ENCODE results near the gene ITPR1.

The ITPR1 gene

GRCh38 chr3:4835616-4836043 lies 342.5 kb downstream of the ITPR1 start:
- DNase-seq = no peak
- H2BK15ac ChIP-seq (ENCODE audit: low read depth, poor library complexity, severe bottlenecking) = no peak overlapping the region
- WGBS = 82% methylated on average over 3 of the region's 3 CpGs

GRCh38 chr3:4836516-4836915 lies 343.4 kb downstream of the ITPR1 start:
- no peak overlapping the region for H2BK120ac ChIP-seq (ENCODE audit: low read depth, low read length)
- no peak overlapping the region for H3K9ac ChIP-seq (ENCODE audit: low read length)
- H3K4ac ChIP-seq (ENCODE audit: low read depth in 1 of 2, low read length in 2 of 2) = no peak overlapping the region
- no peak overlapping the region for H3K4me3 ChIP-seq (ENCODE audit: insufficient read depth in 1 of 2, low read depth in 1 of 2, low read length in 2 of 2)
- no peak overlapping the region for H3K23ac ChIP-seq (ENCODE audit: low read length in 2 of 2)
- no peaks in the 10 kb centered on the region for H3K9me3 ChIP-seq (ENCODE audit: control insufficient read depth, low read length)
- no peak overlapping the region for H3K27ac ChIP-seq (ENCODE audit: low read length, poor library complexity, severe bottlenecking)
- no peak overlapping the region for H3K4me2 ChIP-seq (ENCODE audit: low read length, poor library complexity, severe bottlenecking)
- no peak overlapping the region for H2AFZ ChIP-seq (ENCODE audit: low read depth, low read length)
- no peak overlapping the region for H4K91ac ChIP-seq (ENCODE audit: low read length)
- no peaks in the 10 kb centered on the region for H3K27me3 ChIP-seq (ENCODE audit: control insufficient read depth in 1 of 2, insufficient read depth in 1 of 2, low read length in 2 of 2)
- no peak overlapping the region for H3K18ac ChIP-seq (ENCODE audit: low read depth in 1 of 2, low read length in 2 of 2)
- H4K8ac ChIP-seq (ENCODE audit: low read length) = no peak overlapping the region
- H3K4me1 ChIP-seq (ENCODE audit: control insufficient read depth, insufficient read depth, low read depth, low read length) = peaks cover 12% of the 10 kb centered on the region
- peak overlapping the region; percentile 23 for H2AK5ac ChIP-seq (ENCODE audit: low read length, severe bottlenecking)
- H2BK15ac ChIP-seq (ENCODE audit: low read depth, poor library complexity, severe bottlenecking) = no peak overlapping the region
- H2BK12ac ChIP-seq (ENCODE audit: low read length in 2 of 2) = no peak overlapping the region
- H3K79me1 ChIP-seq (replicated peaks; ENCODE audit: low read length, poor library complexity, severe bottlenecking) = no peaks in the 10 kb centered on the region
- H2BK5ac ChIP-seq (ENCODE audit: low read depth, low read length, poor library complexity, severe bottlenecking) = no peak overlapping the region
- no peak for DNase-seq
- H3K36me3 ChIP-seq (ENCODE audit: control insufficient read depth in 1 of 2, insufficient read depth in 2 of 2, low read depth in 1 of 2, low read length in 2 of 2) = no peaks in the 10 kb centered on the region
- 92% methylated on average over 1 of the region's 2 CpGs for WGBS
- no peak overlapping the region for H3K14ac ChIP-seq (ENCODE audit: low read length in 2 of 2)

More at GRCh38 chr3:4835616-4836043, 342.5 kb downstream of the ITPR1 start:
- H2BK5ac ChIP-seq (ENCODE audit: low read depth, low read length, poor library complexity, severe bottlenecking) = no peak overlapping the region
- no peak overlapping the region for H3K4me2 ChIP-seq (ENCODE audit: low read length, poor library complexity, severe bottlenecking)
- H3K4ac ChIP-seq (ENCODE audit: low read depth in 1 of 2, low read length in 2 of 2) = no peak overlapping the region
- no peak overlapping the region for H2AFZ ChIP-seq (ENCODE audit: low read depth, low read length)
- H3K27ac ChIP-seq (ENCODE audit: low read length, poor library complexity, severe bottlenecking) = no peak overlapping the region
- no peak overlapping the region for H3K9ac ChIP-seq (ENCODE audit: low read length)
- H3K23ac ChIP-seq (ENCODE audit: low read length in 2 of 2) = no peak overlapping the region
- H4K91ac ChIP-seq (ENCODE audit: low read length) = no peak overlapping the region
- H4K8ac ChIP-seq (ENCODE audit: low read length) = no peak overlapping the region
- no peaks in the 10 kb centered on the region for H3K36me3 ChIP-seq (ENCODE audit: control insufficient read depth in 1 of 2, insufficient read depth in 2 of 2, low read depth in 1 of 2, low read length in 2 of 2)
- H3K27me3 ChIP-seq (ENCODE audit: control insufficient read depth in 1 of 2, insufficient read depth in 1 of 2, low read length in 2 of 2) = no peaks in the 10 kb centered on the region
- H3K18ac ChIP-seq (ENCODE audit: low read depth in 1 of 2, low read length in 2 of 2) = no peak overlapping the region
- no peak overlapping the region for H3K14ac ChIP-seq (ENCODE audit: low read length in 2 of 2)
- peaks cover 11% of the 10 kb centered on the region for H3K4me1 ChIP-seq (ENCODE audit: control insufficient read depth, insufficient read depth, low read depth, low read length)
- H2BK120ac ChIP-seq (ENCODE audit: low read depth, low read length) = no peak overlapping the region
- no peaks in the 10 kb centered on the region for H3K9me3 ChIP-seq (ENCODE audit: control insufficient read depth, low read length)
- no peaks in the 10 kb centered on the region for H3K79me1 ChIP-seq (replicated peaks; ENCODE audit: low read length, poor library complexity, severe bottlenecking)
- H2BK12ac ChIP-seq (ENCODE audit: low read length in 2 of 2) = no peak overlapping the region
- H2AK5ac ChIP-seq (ENCODE audit: low read length, severe bottlenecking) = no peak overlapping the region
- H3K4me3 ChIP-seq (ENCODE audit: insufficient read depth in 1 of 2, low read depth in 1 of 2, low read length in 2 of 2) = no peak overlapping the region

- Histone ChIP-seq H2AK5ac (ENCODE audit: low read length, severe bottlenecking) (peak overlapping the region; percentile 25), H3K79me1 (replicated peaks; ENCODE audit: low read length, poor library complexity, severe bottlenecking) (no peaks in the 10 kb centered on the region), H3K36me3 (ENCODE audit: control insufficient read depth in 1 of 2, insufficient read depth in 2 of 2, low read depth in 1 of 2, low read length in 2 of 2) (no peaks in the 10 kb centered on the region), H3K9me3 (ENCODE audit: control insufficient read depth, low read length) (no peaks in the 10 kb centered on the region), H3K23ac (ENCODE audit: low read length in 2 of 2) (no peak overlapping the region), H3K4ac (ENCODE audit: low read depth in 1 of 2, low read length in 2 of 2) (no peak overlapping the region), H3K4me1 (ENCODE audit: control insufficient read depth, insufficient read depth, low read depth, low read length) (peaks cover 9% of the 10 kb centered on the region), H2BK5ac (ENCODE audit: low read depth, low read length, poor library complexity, severe bottlenecking) (no peak overlapping the region), H3K27ac (ENCODE audit: low read length, poor library complexity, severe bottlenecking) (no peak overlapping the region), H4K91ac (ENCODE audit: low read length) (no peak overlapping the region), H3K4me2 (ENCODE audit: low read length, poor library complexity, severe bottlenecking) (no peak overlapping the region), H2BK12ac (ENCODE audit: low read length in 2 of 2) (no peak overlapping the region), H3K18ac (ENCODE audit: low read depth in 1 of 2, low read length in 2 of 2) (no peak overlapping the region), H2AFZ (ENCODE audit: low read depth, low read length) (no peak overlapping the region), H3K4me3 (ENCODE audit: insufficient read depth in 1 of 2, low read depth in 1 of 2, low read length in 2 of 2) (no peak overlapping the region), H4K8ac (ENCODE audit: low read length) (no peak overlapping the region), H3K14ac (ENCODE audit: low read length in 2 of 2) (no peak overlapping the region), H3K9ac (ENCODE audit: low read length) (no peak overlapping the region), H2BK120ac (ENCODE audit: low read depth, low read length) (no peak overlapping the region), H3K27me3 (ENCODE audit: control insufficient read depth in 1 of 2, insufficient read depth in 1 of 2, low read length in 2 of 2) (no peaks in the 10 kb centered on the region), H2BK15ac (ENCODE audit: low read depth, poor library complexity, severe bottlenecking) (no peak overlapping the region)
- no peak for DNase-seq
- WGBS = 83% methylated on average over 5 of the region's 5 CpGs
Measured at GRCh38 chr3:4837374-4837930, 344.3 kb downstream of the ITPR1 start.

GRCh38 chr3:4838621-4839022 lies 345.5 kb downstream of the ITPR1 start:
- Histone ChIP-seq H4K8ac (ENCODE audit: low read length) (no peak overlapping the region), H3K18ac (ENCODE audit: low read depth in 1 of 2, low read length in 2 of 2) (no peak overlapping the region), H3K23ac (ENCODE audit: low read length in 2 of 2) (no peak overlapping the region), H3K27me3 (ENCODE audit: control insufficient read depth in 1 of 2, insufficient read depth in 1 of 2, low read length in 2 of 2) (no peaks in the 10 kb centered on the region), H3K14ac (ENCODE audit: low read length in 2 of 2) (no peak overlapping the region), H4K91ac (ENCODE audit: low read length) (no peak overlapping the region), H2BK12ac (ENCODE audit: low read length in 2 of 2) (no peak overlapping the region), H2BK15ac (ENCODE audit: low read depth, poor library complexity, severe bottlenecking) (no peak overlapping the region), H3K4ac (ENCODE audit: low read depth in 1 of 2, low read length in 2 of 2) (no peak overlapping the region), H3K4me1 (ENCODE audit: control insufficient read depth, insufficient read depth, low read depth, low read length) (peaks cover 4% of the 10 kb centered on the region), H3K79me1 (replicated peaks; ENCODE audit: low read length, poor library complexity, severe bottlenecking) (no peaks in the 10 kb centered on the region), H2AFZ (ENCODE audit: low read depth, low read length) (no peak overlapping the region), H3K9me3 (ENCODE audit: control insufficient read depth, low read length) (no peaks in the 10 kb centered on the region), H3K27ac (ENCODE audit: low read length, poor library complexity, severe bottlenecking) (no peak overlapping the region), H3K9ac (ENCODE audit: low read length) (no peak overlapping the region), H2AK5ac (ENCODE audit: low read length, severe bottlenecking) (peak overlapping the region; percentile 93), H2BK5ac (ENCODE audit: low read depth, low read length, poor library complexity, severe bottlenecking) (no peak overlapping the region), H2BK120ac (ENCODE audit: low read depth, low read length) (no peak overlapping the region), H3K36me3 (ENCODE audit: control insufficient read depth in 1 of 2, insufficient read depth in 2 of 2, low read depth in 1 of 2, low read length in 2 of 2) (no peaks in the 10 kb centered on the region), H3K4me3 (ENCODE audit: insufficient read depth in 1 of 2, low read depth in 1 of 2, low read length in 2 of 2) (no peak overlapping the region), H3K4me2 (ENCODE audit: low read length, poor library complexity, severe bottlenecking) (no peak overlapping the region)
- WGBS = 95% methylated on average over 4 of the region's 4 CpGs
- no peak for DNase-seq

Measured in mesenchymal stem cell (in vitro differentiated cells and primary cell).